ENCODE data around the gene MFAP3L. TPM values are rescaled to one million over a fixed set of nuclear protein-coding genes. Genes with fewer than 3 reads are reported as not detected.

The MFAP3L gene
- polyA plus RNA-seq, 1 donor from 2014 or later: 4.0 TPM

- H3K9ac ChIP-seq (ENCODE audit: low read length): no peak overlapping the region
- no peaks in the 10 kb centered on the region for H3F3A ChIP-seq (ENCODE audit: insufficient read depth, low read length, poor library complexity, severe bottlenecking)
- no peaks in the 10 kb centered on the region for H4K20me1 ChIP-seq (ENCODE audit: insufficient read depth)
- H3K27me3 ChIP-seq (ENCODE audit: insufficient read depth, low read depth, low read length): no peaks in the 10 kb centered on the region
- no peak overlapping the region for H2AFZ ChIP-seq (ENCODE audit: low read depth, low read length)
- H3K9me2 ChIP-seq (ENCODE audit: insufficient read depth, low read length): no peaks in the 10 kb centered on the region
- H3K4me2 ChIP-seq (ENCODE audit: low read length): no peak overlapping the region
- no peak overlapping the region for H3K27ac ChIP-seq (ENCODE audit: low read length)
- no peak for TF ChIP-seq EZH2 (IDR thresholded peaks at IDR 0.05; ENCODE audit: borderline replicate concordance, insufficient read depth, low read length, poor library complexity, severe bottlenecking)
- no peak for TF ChIP-seq TAF1 (IDR thresholded peaks at IDR 0.05; ENCODE audit: low read depth)
- no peak for TF ChIP-seq SMC3 (conservative IDR thresholded peaks at IDR 0.05; ENCODE audit: poor library complexity)
- TF ChIP-seq EP300 (conservative IDR thresholded peaks at IDR 0.05; ENCODE audit: poor library complexity, severe bottlenecking): no peak
- TF ChIP-seq MXI1 (conservative IDR thresholded peaks at IDR 0.05; ENCODE audit: poor library complexity, severe bottlenecking): no peak
- no peak for TF ChIP-seq POLR2AphosphoS5 (IDR thresholded peaks at IDR 0.05)
- no peak for TF ChIP-seq RAD21 (conservative IDR thresholded peaks at IDR 0.05)
- TF ChIP-seq, protein P1, sequence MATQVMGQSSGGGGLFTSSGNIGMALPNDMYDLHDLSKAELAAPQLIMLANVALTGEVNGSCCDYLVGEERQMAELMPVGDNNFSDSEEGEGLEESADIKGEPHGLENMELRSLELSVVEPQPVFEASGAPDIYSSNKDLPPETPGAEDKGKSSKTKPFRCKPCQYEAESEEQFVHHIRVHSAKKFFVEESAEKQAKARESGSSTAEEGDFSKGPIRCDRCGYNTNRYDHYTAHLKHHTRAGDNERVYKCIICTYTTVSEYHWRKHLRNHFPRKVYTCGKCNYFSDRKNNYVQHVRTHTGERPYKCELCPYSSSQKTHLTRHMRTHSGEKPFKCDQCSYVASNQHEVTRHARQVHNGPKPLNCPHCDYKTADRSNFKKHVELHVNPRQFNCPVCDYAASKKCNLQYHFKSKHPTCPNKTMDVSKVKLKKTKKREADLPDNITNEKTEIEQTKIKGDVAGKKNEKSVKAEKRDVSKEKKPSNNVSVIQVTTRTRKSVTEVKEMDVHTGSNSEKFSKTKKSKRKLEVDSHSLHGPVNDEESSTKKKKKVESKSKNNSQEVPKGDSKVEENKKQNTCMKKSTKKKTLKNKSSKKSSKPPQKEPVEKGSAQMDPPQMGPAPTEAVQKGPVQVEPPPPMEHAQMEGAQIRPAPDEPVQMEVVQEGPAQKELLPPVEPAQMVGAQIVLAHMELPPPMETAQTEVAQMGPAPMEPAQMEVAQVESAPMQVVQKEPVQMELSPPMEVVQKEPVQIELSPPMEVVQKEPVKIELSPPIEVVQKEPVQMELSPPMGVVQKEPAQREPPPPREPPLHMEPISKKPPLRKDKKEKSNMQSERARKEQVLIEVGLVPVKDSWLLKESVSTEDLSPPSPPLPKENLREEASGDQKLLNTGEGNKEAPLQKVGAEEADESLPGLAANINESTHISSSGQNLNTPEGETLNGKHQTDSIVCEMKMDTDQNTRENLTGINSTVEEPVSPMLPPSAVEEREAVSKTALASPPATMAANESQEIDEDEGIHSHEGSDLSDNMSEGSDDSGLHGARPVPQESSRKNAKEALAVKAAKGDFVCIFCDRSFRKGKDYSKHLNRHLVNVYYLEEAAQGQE (IDR thresholded peaks at IDR 0.05; ENCODE audit: borderline replicate concordance): no peak
- H3K36me3 ChIP-seq (ENCODE audit: insufficient read depth, low read length): no peaks in the 10 kb centered on the region
- no peak overlapping the region for H3K4me3 ChIP-seq (ENCODE audit: low read length)
- no peaks in the 10 kb centered on the region for H3K79me2 ChIP-seq (replicated peaks; ENCODE audit: insufficient read depth, low read length)
- H3K9me3 ChIP-seq (ENCODE audit: low read length): no peaks in the 10 kb centered on the region
Measured at GRCh38 chr4:169985881-169986280, 40.3 kb downstream of the MFAP3L start.

GRCh38 chr4:169984745-169985144 is 41.5 kb downstream of the MFAP3L start:
- no peaks in the 10 kb centered on the region for H3K9me3 ChIP-seq (ENCODE audit: low read length)
- TF ChIP-seq EZH2 (IDR thresholded peaks at IDR 0.05; ENCODE audit: borderline replicate concordance, insufficient read depth, low read length, poor library complexity, severe bottlenecking) (no peak), TAF1 (IDR thresholded peaks at IDR 0.05; ENCODE audit: low read depth) (no peak), MXI1 (conservative IDR thresholded peaks at IDR 0.05; ENCODE audit: poor library complexity, severe bottlenecking) (no peak), EP300 (conservative IDR thresholded peaks at IDR 0.05; ENCODE audit: poor library complexity, severe bottlenecking) (no peak)
- TF ChIP-seq, protein P2, sequence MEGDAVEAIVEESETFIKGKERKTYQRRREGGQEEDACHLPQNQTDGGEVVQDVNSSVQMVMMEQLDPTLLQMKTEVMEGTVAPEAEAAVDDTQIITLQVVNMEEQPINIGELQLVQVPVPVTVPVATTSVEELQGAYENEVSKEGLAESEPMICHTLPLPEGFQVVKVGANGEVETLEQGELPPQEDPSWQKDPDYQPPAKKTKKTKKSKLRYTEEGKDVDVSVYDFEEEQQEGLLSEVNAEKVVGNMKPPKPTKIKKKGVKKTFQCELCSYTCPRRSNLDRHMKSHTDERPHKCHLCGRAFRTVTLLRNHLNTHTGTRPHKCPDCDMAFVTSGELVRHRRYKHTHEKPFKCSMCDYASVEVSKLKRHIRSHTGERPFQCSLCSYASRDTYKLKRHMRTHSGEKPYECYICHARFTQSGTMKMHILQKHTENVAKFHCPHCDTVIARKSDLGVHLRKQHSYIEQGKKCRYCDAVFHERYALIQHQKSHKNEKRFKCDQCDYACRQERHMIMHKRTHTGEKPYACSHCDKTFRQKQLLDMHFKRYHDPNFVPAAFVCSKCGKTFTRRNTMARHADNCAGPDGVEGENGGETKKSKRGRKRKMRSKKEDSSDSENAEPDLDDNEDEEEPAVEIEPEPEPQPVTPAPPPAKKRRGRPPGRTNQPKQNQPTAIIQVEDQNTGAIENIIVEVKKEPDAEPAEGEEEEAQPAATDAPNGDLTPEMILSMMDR (IDR thresholded peaks at IDR 0.05; ENCODE audit: poor library complexity, severe bottlenecking): no peak
- TF ChIP-seq, protein P1 (IDR thresholded peaks at IDR 0.05; ENCODE audit: borderline replicate concordance): no peak
- H3K36me3 ChIP-seq (ENCODE audit: insufficient read depth, low read length): no peaks in the 10 kb centered on the region
- no peaks in the 10 kb centered on the region for H3F3A ChIP-seq (ENCODE audit: insufficient read depth, low read length, poor library complexity, severe bottlenecking)
- H2AFZ ChIP-seq (ENCODE audit: low read depth, low read length): no peak overlapping the region
- no peak overlapping the region for H3K27ac ChIP-seq (ENCODE audit: low read length)
- no peaks in the 10 kb centered on the region for H3K9me2 ChIP-seq (ENCODE audit: insufficient read depth, low read length)
- H4K20me1 ChIP-seq (ENCODE audit: insufficient read depth): no peaks in the 10 kb centered on the region
- H3K9ac ChIP-seq (ENCODE audit: low read length): no peak overlapping the region
- H3K4me2 ChIP-seq (ENCODE audit: low read length): no peak overlapping the region
- no peaks in the 10 kb centered on the region for H3K79me2 ChIP-seq (replicated peaks; ENCODE audit: insufficient read depth, low read length)
- H3K4me3 ChIP-seq (ENCODE audit: low read length): no peak overlapping the region
- no peaks in the 10 kb centered on the region for H3K27me3 ChIP-seq (ENCODE audit: insufficient read depth, low read depth, low read length)

Data from neural cell (in vitro differentiated cells).